ENCODE results near the gene LRRC26.
"Not testable (repeated sequence)": the region's sequence is repeated elsewhere in the genome, so short reads cannot be mapped to it uniquely, and the experiment has no call there.

LRRC26 gene

GRCh38 chr9:137149363-137149762, 20.5 kb downstream of the LRRC26 start:
- no peak for DNase-seq

DNA sequence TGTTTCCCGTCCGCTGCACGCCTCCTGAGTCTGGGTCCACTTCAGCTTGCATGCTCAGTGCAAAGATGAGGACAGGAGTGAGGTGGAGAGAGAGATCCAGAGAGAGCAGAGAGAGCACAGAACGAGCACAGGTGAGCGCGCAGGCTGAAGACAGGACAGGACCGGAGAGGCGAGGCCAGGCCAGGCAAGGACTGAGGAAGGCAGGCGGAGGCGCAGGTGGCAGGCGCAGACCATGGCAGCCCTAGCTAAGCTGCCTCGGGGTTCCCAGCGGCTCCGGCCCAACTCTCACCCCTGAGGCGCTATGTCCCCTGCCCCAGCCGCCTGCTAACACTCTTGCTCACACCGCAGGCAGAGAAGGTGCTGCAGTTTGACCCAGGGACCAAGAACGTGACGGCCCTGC, 21.2 kb downstream of the LRRC26 start:
- no peak for DNase-seq

DNA sequence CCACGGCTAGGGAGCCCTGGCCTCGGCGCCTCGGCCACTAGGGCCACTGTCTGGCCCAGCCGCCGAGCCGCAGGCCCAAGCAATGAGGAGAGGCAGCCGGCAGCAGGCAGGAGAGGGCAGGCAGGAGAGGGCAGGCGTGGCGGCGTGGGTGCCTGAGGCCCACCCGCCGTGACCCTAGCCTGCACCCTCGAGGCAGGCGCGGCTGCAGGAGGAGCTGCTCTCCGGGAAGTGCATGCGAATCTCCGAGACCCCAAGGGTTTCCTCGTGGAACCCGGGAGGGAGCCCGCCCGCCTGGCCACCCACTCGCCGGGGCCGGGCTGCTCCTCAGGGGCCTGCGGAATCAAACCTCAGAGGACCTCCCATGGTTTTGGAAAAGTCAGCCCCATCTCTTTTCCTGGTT, 21.6 kb downstream of the LRRC26 start:
- no peak for DNase-seq

- no peak for DNase-seq
Measured at GRCh38 chr9:137147793-137148160, 22.1 kb downstream of the LRRC26 start.

DNA sequence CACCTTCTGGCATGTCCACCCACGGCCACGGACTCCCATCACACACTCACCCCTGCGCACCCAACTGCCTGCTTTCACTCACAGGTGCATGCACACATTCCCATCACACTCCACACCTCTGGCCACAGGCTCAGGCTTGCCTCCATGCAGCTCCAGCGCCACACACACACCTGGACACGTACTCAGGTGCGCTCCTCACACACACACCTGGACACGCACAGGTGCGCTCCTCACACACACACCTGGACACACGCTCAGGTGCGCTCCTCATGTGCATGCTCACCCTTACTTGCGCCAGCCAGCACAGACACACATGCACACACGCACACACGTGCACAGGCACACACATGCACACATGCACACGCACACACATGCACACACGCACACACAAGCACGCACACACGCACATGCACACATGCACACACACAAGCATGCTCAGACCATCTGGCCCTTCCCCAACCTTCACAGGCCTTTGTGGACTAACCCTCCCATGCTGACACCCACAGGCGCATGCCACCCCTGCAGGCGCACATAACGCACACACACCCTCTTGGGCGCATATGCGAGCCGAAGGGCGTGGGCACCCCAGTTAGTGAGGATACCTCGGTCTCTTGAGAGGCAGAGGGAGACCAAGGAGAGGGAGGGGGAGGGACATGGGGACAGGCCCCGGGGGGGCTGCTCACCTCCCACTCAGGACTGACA, 22.6 kb downstream of the LRRC26 start:
- no peak for DNase-seq

GRCh38 chr9:137146527-137146918, 23.3 kb downstream of the LRRC26 start:
- DNase-seq = no peak

- no peak for DNase-seq
Measured at GRCh38 chr9:137145731-137146526, 23.9 kb downstream of the LRRC26 start.

GRCh38 chr9:137143459-137143858, 26.4 kb downstream of the LRRC26 start:
- DNase-seq = no peak

DNA sequence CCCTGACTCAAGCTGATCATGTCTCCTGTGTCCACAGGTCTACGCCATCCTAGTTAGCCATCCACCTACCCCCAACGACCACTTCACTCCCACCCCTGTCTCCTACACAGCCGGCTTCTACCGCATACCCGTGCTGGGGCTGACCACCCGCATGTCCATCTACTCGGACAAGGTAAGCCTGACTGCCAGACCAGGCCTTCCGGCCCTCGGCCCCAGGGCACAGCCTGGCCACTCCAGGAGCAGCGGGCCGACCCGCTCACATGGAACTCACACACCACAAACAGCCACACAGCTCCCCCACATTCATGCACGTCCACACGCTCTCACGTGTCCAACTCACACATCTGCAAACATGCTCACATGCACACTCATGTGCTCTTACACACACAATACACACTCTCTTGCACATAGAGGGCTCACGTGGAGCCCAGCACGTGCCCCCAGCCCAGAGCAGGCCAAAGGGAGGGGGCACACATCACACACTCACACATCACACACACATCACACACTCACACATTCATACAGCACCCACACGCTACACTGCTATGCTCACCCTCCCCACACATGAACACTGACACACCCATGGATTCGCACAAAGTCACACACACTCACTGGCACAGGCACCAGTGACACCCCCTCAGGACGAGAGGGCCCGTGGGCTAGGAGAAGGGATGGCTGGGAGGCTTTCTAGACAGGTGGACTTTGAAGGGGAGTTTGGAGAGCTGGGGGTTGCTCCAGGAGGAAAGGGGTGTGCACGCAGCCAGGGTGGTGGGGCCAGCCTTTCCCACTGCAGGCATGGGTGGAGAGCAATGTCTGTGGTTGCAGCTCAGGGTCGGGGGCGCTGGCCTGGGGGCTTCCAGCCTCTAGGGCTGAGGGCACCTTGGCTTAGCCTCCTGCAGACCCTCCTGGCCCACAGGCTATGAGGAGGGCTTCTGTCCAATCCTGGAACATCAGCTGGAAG, 27.6 kb downstream of the LRRC26 start:
- no peak for DNase-seq

- DNase-seq = no peak
Measured at GRCh38 chr9:137141050-137141810, 28.6 kb downstream of the LRRC26 start.

DNA sequence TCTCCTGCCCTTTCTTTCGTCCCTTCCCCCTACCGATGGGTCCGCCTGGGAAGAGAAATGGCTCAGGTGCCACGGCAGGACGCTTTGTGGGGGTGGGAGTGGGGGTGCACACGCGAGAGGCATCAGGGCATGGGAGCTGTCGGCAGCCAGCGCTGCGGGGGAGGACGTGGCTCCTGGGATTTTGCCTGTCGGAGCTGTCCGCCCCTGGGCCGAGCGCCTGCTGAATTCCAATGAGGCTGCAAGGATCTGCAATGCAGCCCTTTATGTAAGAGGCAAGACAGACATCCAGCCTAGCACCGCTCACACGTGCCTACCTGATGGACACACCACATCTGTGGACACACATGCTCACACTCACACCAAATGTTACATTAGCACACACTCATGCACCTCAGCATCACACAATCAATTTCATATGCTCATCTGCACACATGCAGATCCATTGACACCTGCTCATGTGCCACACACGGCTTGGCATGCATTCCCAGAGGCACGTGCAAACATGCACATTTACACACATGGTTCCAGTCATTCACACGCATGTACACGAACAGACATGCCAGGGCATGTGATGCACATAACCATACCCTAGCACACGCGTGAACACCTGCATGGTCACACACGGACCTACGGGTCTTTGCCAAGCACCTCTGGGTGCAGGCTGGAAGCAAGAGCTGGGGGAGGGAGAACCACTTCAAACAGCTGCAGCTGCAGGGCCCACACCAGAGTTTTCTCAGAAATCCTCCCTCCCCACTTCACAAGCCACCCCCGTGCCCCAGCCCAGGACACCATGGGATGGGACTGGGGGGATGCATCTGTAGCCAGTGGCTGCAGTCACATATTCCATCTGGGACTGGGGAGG, 29.5 kb downstream of the LRRC26 start:
- DNase-seq = no peak

DNA sequence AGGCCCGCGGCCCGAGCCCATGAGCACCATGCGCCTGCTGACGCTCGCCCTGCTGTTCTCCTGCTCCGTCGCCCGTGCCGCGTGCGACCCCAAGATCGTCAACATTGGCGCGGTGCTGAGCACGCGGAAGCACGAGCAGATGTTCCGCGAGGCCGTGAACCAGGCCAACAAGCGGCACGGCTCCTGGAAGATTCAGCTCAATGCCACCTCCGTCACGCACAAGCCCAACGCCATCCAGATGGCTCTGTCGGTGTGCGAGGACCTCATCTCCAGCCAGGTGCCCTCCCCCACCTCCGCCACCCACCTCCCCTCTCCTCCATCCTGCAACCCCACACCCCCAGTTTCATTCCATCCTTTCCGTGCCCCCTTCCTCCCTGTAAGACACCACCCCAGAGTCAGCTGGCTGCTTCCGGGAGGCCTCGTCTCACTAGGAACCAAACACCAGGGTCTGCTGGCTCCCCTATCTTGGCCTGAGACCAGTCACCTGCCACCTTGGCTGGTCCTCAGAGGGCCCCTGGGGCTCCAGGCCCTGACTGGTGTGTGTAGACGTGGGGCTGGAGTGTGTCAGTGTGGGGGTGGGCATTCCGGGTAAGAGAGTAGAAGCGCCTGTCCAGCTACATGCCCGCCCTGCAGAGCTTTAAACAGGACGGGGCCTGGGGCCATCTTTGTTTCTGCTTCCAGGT, 30.2 kb downstream of the LRRC26 start:
- no peak for DNase-seq

DNA sequence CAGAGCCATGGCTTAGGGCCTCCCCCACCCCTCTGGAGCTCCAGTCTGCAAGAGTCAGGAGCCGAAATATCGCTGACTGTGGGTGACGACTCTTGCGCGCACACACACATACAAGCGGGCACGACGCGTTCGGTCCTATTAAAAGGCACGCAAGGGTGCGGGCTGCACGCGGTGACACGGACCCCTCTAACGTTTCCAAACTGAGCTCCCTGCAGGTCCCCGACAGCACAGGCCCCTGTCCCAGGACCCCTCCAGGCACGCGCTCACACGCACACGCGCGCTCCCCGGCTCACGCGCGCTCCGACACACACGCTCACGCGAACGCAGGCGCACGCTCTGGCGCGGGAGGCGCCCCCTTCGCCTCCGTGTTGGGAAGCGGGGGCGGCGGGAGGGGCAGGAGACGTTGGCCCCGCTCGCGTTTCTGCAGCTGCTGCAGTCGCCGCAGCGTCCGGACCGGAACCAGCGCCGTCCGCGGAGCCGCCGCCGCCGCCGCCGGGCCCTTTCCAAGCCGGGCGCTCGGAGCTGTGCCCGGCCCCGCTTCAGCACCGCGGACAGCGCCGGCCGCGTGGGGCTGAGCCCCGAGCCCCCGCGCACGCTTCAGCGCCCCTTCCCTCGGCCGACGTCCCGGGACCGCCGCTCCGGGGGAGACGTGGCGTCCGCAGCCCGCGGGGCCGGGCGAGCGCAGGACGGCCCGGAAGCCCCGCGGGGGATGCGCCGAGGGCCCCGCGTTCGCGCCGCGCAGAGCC, 31.0 kb downstream of the LRRC26 start, which contains the start of gene GRIN1:
Gene GRIN1 (plus strand): TSS at position 433 of the 746 bp plus-strand sequence. CDS start 333 bp downstream, outside the sequence.
- no peak for DNase-seq

DNA sequence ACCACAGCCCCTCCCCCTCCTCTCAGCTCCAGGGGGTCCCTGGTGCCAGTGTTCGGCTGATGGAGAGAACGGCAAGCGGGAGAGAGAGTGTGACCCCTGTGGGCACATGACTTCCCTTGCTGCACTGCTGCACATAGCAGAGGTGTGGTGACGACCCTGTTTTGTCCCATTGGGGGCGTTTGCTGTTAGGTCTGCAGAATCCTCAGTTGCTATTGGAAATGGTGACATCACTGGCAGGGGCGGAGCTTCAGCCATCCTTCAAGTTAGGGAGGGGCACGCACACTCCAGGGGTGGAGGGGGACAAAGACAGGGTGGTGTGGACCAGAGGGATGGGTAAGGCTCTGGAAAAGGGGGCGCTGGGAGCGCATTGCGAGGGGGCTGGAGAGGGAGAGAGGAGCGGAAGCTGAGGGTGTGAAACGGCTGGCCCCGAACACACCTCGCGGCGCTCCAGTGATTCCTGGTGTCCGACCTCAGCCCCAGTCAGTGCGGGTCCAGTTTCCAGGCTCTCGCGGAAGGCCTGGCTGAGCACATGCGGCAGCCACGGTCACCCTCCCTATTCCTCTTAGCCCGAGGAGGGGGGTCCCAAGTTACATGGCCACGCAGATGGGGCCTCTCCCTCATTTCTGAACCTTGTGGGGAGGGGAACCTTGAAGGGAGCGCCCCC, 31.7 kb downstream of the LRRC26 start:
- no peak for DNase-seq

- no peak for DNase-seq
Measured at GRCh38 chr9:137136881-137137607, 32.8 kb downstream of the LRRC26 start.

- DNase-seq = no peak
Measured at GRCh38 chr9:137136261-137136880, 33.5 kb downstream of the LRRC26 start.

DNA sequence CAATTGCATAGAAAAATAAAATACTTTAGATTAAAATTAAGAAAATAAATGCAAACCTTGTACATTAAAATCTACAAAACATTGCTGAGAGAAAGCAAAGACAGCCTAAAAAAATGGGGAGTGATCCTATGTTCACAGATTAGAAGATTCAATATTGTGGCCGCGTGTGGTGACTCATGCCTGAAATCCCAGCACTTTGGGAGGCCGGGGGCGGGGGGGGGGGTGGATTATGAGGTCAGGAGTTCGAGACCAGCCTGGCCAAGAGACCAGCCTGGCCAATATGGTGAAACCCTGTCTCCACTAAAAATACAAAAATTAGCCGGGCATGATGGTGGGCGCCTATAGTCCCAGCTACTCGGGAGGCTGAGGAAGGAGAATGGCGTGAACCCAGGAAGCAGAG, 34.7 kb downstream of the LRRC26 start:
- DNase-seq = not testable (repeated sequence)

GRCh38 chr9:137134191-137134590, 35.7 kb downstream of the LRRC26 start:
- no peak for DNase-seq

Measured in stimulated activated CD4-positive, alpha-beta T cell treated with anti-CD3 and anti-CD28 coated beads, Interleukin-1b, Interleukin-23, amount 100 ng/mL, for 48 hours (primary cell).